ENCODE measurements around the gene MZB1.
"Not testable (repeated sequence)": the region's sequence is repeated elsewhere in the genome, so short reads cannot be mapped to it uniquely, and the experiment has no call there.

MZB1 gene

DNA sequence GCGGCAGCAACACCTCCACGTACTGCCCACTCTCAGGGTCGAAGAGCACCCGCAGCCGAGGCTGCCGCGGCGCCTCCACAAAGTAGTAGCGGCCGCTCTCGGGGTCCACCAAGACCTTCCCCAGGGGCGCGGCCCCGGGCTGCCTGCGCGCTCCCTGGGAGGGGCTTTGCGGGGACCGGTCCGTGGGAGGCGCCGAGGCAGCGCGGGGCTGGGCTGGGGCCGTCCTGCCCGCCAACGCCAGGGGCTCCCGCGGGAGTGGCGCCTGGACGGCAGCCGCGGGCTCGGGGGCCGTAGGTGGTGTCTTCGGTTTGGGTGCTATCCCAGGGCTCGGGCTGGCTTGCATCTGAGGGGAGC lies 2.6 kb upstream of the MZB1 start:
- Mint-ChIP-seq H3K27me3 (ENCODE audit: low read depth, poor library complexity) (peaks cover 61% of the 10 kb centered on the region), H3K36me3 (ENCODE audit: low read depth) (peaks cover 12% of the 10 kb centered on the region), H3K4me1 (peaks cover 19% of the 10 kb centered on the region), H3K4me3 (no peak overlapping the region), H3K9me3 (no peaks in the 10 kb centered on the region), H3K27ac (no peak overlapping the region)
- TF ChIP-seq, protein P1, sequence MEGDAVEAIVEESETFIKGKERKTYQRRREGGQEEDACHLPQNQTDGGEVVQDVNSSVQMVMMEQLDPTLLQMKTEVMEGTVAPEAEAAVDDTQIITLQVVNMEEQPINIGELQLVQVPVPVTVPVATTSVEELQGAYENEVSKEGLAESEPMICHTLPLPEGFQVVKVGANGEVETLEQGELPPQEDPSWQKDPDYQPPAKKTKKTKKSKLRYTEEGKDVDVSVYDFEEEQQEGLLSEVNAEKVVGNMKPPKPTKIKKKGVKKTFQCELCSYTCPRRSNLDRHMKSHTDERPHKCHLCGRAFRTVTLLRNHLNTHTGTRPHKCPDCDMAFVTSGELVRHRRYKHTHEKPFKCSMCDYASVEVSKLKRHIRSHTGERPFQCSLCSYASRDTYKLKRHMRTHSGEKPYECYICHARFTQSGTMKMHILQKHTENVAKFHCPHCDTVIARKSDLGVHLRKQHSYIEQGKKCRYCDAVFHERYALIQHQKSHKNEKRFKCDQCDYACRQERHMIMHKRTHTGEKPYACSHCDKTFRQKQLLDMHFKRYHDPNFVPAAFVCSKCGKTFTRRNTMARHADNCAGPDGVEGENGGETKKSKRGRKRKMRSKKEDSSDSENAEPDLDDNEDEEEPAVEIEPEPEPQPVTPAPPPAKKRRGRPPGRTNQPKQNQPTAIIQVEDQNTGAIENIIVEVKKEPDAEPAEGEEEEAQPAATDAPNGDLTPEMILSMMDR (IDR thresholded peaks at IDR 0.05), result no peak
- DNase-seq, result no peak

DNA sequence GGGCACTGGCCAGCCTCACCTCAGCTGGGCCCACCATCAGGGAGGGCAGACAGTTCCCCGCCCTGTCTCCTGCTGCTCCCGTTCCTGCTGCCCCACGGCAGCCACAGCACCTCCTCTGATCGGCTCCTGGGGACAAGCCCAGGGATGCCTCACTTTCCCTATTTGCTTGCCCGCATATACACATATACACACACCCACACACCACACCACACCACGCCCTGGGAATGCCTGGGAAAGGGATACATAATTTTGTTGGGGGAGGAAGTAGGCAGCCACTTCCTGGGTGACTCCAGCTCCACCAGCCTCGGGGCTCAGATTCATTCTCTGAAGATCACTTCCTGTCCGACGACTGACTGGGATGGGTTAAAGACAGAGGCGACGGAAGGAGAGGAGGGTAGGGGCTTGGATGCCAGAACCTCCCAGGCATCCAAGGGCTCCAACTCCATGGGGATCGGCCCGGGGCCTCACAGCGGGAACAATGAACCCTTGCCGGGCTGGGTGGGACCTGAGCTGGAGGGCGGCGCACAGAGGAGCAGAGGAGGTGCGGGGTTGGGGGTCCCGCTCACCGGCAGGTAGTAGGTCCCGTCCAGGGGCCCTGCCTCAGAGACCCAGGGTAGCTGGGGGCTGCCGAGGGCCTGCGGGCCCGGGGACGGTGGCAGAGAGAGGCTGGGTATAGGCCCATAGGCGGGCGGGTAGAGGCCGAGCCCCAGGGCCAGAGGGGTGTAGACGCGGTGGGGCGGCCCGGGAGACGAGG lies 2.0 kb upstream of the MZB1 start:
- peaks cover 57% of the 10 kb centered on the region for H3K27me3 Mint-ChIP-seq (ENCODE audit: low read depth, poor library complexity)
- TF ChIP-seq, protein P1 (IDR thresholded peaks at IDR 0.05), result no peak
- no peak overlapping the region for H3K4me3 Mint-ChIP-seq
- peaks cover 6% of the 10 kb centered on the region for H3K36me3 Mint-ChIP-seq (ENCODE audit: low read depth)
- DNase-seq, result no peak
- H3K4me1 Mint-ChIP-seq, result peaks cover 19% of the 10 kb centered on the region
- no peaks in the 10 kb centered on the region for H3K9me3 Mint-ChIP-seq
- no peak overlapping the region for H3K27ac Mint-ChIP-seq

DNA sequence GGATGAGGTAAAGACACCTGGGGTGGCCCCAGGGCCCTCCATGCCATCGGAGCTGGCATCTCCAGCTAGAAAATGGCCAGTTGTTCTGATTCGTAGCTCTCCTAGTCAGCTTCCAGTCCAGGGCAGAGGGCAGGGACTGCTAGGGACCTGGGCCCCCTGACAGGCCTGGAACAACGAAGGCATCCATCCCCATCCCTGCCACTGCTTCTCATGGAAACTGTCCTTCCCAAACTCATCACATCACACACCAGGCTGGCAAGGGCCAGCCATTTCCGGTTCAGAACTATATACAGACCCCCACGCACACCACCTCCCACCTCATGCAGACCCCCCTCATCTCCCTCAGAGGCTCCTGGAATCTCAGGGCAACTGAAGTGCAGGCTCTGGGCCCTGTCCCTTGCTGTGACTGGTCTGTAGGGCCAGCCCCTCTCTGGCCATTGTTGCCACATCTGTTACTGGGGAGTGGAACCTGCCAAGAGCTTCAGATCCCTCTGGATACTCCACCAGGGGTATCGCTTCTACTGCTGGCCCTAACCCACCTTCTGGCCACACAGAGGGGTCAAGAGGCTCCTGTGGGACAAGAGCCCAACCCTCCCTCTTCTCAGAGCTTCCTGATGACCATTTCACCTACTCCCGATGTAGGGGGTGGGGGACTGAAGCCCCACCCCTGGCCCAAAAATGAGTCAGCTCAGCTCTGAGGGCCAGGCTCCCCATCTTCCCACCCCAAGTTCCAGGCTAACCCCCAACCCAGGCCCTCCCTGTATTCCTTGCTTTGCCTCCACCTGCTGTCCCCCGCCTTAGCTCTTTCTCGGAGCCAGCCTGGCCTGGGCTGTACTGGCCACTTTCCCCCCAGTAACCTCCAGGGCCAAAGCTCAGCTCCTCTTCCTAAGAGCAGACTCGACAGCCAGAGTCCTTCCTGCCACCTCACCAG lies 1.2 kb upstream of the MZB1 start:
- no peak overlapping the region for H3K4me3 Mint-ChIP-seq
- no peaks in the 10 kb centered on the region for H3K9me3 Mint-ChIP-seq
- no peaks in the 10 kb centered on the region for H3K36me3 Mint-ChIP-seq (ENCODE audit: low read depth)
- H3K27me3 Mint-ChIP-seq (ENCODE audit: low read depth, poor library complexity), result peaks cover 48% of the 10 kb centered on the region
- peaks cover 19% of the 10 kb centered on the region for H3K4me1 Mint-ChIP-seq
- no peak overlapping the region for H3K27ac Mint-ChIP-seq
- no peak for DNase-seq
- TF ChIP-seq, protein P1 (IDR thresholded peaks at IDR 0.05), result no peak

DNA sequence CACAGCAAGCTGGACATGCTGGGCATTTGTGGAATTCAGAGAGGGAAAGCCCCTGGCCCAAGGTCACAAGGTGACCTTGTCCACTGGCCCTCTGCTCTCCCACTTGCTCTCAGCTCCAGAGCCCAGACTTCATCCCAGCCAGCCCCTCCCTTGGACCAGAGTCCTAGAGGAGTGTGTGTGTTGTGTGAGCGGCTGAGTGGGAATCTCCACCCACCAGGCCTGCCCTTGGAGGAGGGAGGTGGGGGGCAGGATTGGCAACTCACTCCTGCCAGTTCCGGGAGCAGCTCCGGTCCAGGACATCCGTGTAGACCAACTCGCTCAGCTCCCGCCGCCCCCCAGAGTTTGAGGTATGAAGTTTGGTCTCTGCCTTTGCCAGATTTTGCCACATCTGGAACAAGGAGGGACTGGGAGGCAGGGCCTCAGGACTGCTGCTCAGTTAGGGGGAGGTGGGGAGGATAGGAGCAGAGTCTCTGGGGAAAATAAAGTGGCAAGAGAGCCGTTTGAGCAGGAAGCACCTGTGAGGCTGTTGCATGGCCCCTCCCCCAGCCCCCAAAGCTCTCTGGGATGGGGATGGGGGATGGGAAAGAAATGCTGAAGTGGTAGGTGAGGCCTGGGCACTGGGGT lies 1.4 kb downstream of the MZB1 start:
- H3K27me3 Mint-ChIP-seq (ENCODE audit: low read depth, poor library complexity), result peaks cover 22% of the 10 kb centered on the region
- H3K4me1 Mint-ChIP-seq, result peaks cover 19% of the 10 kb centered on the region
- H3K27ac Mint-ChIP-seq, result no peak overlapping the region
- TF ChIP-seq, protein P1 (IDR thresholded peaks at IDR 0.05), result no peak
- H3K36me3 Mint-ChIP-seq (ENCODE audit: low read depth), result no peaks in the 10 kb centered on the region
- no peaks in the 10 kb centered on the region for H3K9me3 Mint-ChIP-seq
- no peak for DNase-seq
- no peak overlapping the region for H3K4me3 Mint-ChIP-seq

DNA sequence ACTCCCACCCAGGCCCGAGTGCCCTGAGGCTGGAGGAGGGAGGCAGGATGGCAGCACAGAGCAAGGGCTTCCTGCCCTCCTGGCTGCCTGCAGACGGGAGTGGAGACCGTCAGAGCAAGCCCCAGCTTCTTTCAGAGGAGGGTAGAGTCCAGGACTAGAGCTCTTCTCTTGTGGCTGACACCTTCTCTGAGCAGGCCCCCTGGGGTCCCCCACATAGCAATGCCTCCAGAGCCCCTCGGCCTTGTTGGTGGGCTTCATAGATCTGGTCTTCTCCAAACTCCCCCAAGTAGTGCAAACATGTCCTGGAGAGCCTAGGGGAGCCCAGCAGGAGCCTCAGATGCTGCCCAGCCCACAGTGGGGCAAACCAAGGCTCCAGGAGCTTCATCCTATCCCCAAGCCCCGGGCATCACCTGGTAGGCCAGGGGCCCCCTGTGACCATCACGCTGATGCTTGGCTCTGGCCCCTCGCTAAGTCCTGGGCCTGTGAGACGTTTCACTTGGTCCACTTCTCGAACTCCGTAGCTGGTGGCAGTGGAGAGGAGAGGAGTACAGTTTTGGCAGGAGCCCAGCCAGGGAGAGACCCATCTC lies 2.0 kb downstream of the MZB1 start:
- no peaks in the 10 kb centered on the region for H3K36me3 Mint-ChIP-seq (ENCODE audit: low read depth)
- H3K4me1 Mint-ChIP-seq, result peaks cover 19% of the 10 kb centered on the region
- no peak overlapping the region for H3K4me3 Mint-ChIP-seq
- TF ChIP-seq, protein P1 (IDR thresholded peaks at IDR 0.05), result no peak
- peaks cover 16% of the 10 kb centered on the region for H3K27me3 Mint-ChIP-seq (ENCODE audit: low read depth, poor library complexity)
- DNase-seq, result no peak
- no peaks in the 10 kb centered on the region for H3K9me3 Mint-ChIP-seq
- no peak overlapping the region for H3K27ac Mint-ChIP-seq

- Mint-ChIP-seq H3K4me1 (peaks cover 26% of the 10 kb centered on the region), H3K27me3 (ENCODE audit: low read depth, poor library complexity) (peaks cover 13% of the 10 kb centered on the region)
- H3K36me3 Mint-ChIP-seq (ENCODE audit: low read depth); H3K27ac Mint-ChIP-seq; H3K9me3 Mint-ChIP-seq; DNase-seq; H3K4me3 Mint-ChIP-seq: not testable (repeated sequence)
Observed at GRCh38 chr5:139386956-139387355, 2.8 kb downstream of the MZB1 start.

Data from nephron progenitor cell (in vitro differentiated cells).